ENCODE data around the gene MECP2.
"Not testable (repeated sequence)": the region's sequence is repeated elsewhere in the genome, so short reads cannot be mapped to it uniquely, and the experiment has no call there.

The MECP2 gene

GRCh38 chrX:153984351-153985178 lies 113.0 kb downstream of the MECP2 start:
- no peak for DNase-seq

- no peak for DNase-seq
Observed at GRCh38 chrX:153983321-153983801, 114.2 kb downstream of the MECP2 start.

- DNase-seq = no peak
Observed at GRCh38 chrX:153981771-153982533, 115.6 kb downstream of the MECP2 start.

GRCh38 chrX:153981231-153981630 lies 116.3 kb downstream of the MECP2 start:
- no peak for DNase-seq

- not testable (repeated sequence) for DNase-seq
Observed at GRCh38 chrX:153980394-153980793, 117.1 kb downstream of the MECP2 start.

GRCh38 chrX:153974726-153975286 lies 122.7 kb downstream of the MECP2 start:
- DNase-seq = no peak

GRCh38 chrX:153974003-153974725 lies 123.4 kb downstream of the MECP2 start:
- peak in 1 of 2 experiments; percentile 22 for DNase-seq

GRCh38 chrX:153973127-153974002 lies 124.2 kb downstream of the MECP2 start:
- peak in 1 of 2 experiments; percentile 38 for DNase-seq

- peak; percentile 78 to 95 for DNase-seq
Observed at GRCh38 chrX:153972368-153973126, 125.0 kb downstream of the MECP2 start, which contains the start of gene TMEM187. TSS of gene TMEM187 (plus strand) at chrX:153972754. CDS start at chrX:153982063, 9,309 bp downstream.
